ENCODE measurements around the gene SNTB2. TPM values are rescaled to one million over a fixed set of nuclear protein-coding genes. Genes with fewer than 3 reads are reported as not detected.

The SNTB2 gene
- total and polyA plus RNA-seq, 2 of the 13 experiments (the other 11 are each of a cell fraction or from before 2014, with no cell fraction given): 11.5 to 19.2 TPM

GRCh38 chr16:69276148-69277115 is 89.5 kb downstream of the SNTB2 start (continued):
- TF ChIP-seq ZBTB37 (CRISPR knock-in tag; IDR thresholded peaks at IDR 0.05): no peak
- TF ChIP-seq MIER3 (CRISPR knock-in tag; IDR thresholded peaks at IDR 0.05; ENCODE audit: borderline replicate concordance): no peak
- TF ChIP-seq ZNF232 (CRISPR knock-in tag; IDR thresholded peaks at IDR 0.05; ENCODE audit: borderline replicate concordance): no peak
- no peak for TF ChIP-seq CTCF (CRISPR knock-in tag; IDR thresholded peaks at IDR 0.05)
- no peak for TF ChIP-seq PHF21A (CRISPR knock-in tag; IDR thresholded peaks at IDR 0.05)
- no peak for TF ChIP-seq ZNF205 (CRISPR knock-in tag; IDR thresholded peaks at IDR 0.05)
- TF ChIP-seq IKZF4 (CRISPR knock-in tag; IDR thresholded peaks at IDR 0.05; ENCODE audit: borderline replicate concordance, low read depth, not compliant biosample characterization): no peak
- no peak for TF ChIP-seq YEATS2 (CRISPR knock-in tag; IDR thresholded peaks at IDR 0.05; ENCODE audit: borderline replicate concordance)
- no peak for TF ChIP-seq HOMEZ (CRISPR knock-in tag; IDR thresholded peaks at IDR 0.05; ENCODE audit: low read depth)
